ENCODE measurements around the gene MYO5B.

The MYO5B gene

GRCh38 chr18:50188652-50189051 lies 6.3 kb downstream of the MYO5B start:
- DNase-seq (ENCODE audit: low spot score), result no peak

GRCh38 chr18:50187659-50188058 lies 7.3 kb downstream of the MYO5B start:
- DNase-seq (ENCODE audit: low spot score), result no peak

GRCh38 chr18:50186385-50186784 lies 8.6 kb downstream of the MYO5B start:
- no peak for DNase-seq (ENCODE audit: low spot score)

GRCh38 chr18:50183556-50183955 lies 11.4 kb downstream of the MYO5B start:
- DNase-seq (ENCODE audit: low spot score), result no peak

GRCh38 chr18:50182511-50182910 lies 12.4 kb downstream of the MYO5B start:
- no peak for DNase-seq (ENCODE audit: low spot score)

- no peak for DNase-seq (ENCODE audit: low spot score)
These were observed 13.4 kb downstream of the MYO5B start for GRCh38 chr18:50181590-50181989.

- no peak for DNase-seq (ENCODE audit: low spot score)
These were observed 15.5 kb downstream of the MYO5B start for GRCh38 chr18:50179465-50179864.

GRCh38 chr18:50177294-50177992 lies 17.5 kb downstream of the MYO5B start:
- no peak for DNase-seq (ENCODE audit: low spot score)

- no peak for DNase-seq (ENCODE audit: low spot score)
These were observed 22.6 kb downstream of the MYO5B start for GRCh38 chr18:50172367-50172766.

- no peak for DNase-seq (ENCODE audit: low spot score)
These were observed 23.5 kb downstream of the MYO5B start for GRCh38 chr18:50171406-50171805.

- DNase-seq (ENCODE audit: low spot score), result no peak
These were observed 24.9 kb downstream of the MYO5B start for GRCh38 chr18:50170004-50170403.

- DNase-seq (ENCODE audit: low spot score), result no peak
These were observed 25.8 kb downstream of the MYO5B start for GRCh38 chr18:50169149-50169548.

GRCh38 chr18:50167966-50168365 lies 27.0 kb downstream of the MYO5B start:
- no peak for DNase-seq (ENCODE audit: low spot score)

GRCh38 chr18:50166901-50167300 lies 28.0 kb downstream of the MYO5B start:
- DNase-seq (ENCODE audit: low spot score), result no peak

GRCh38 chr18:50163505-50163904 lies 31.4 kb downstream of the MYO5B start:
- DNase-seq (ENCODE audit: low spot score), result no peak

GRCh38 chr18:50162486-50163304 lies 32.3 kb downstream of the MYO5B start:
- DNase-seq (ENCODE audit: low spot score), result no peak

GRCh38 chr18:50161597-50162205 lies 33.2 kb downstream of the MYO5B start:
- DNase-seq (ENCODE audit: low spot score), result no peak

GRCh38 chr18:50159654-50160046 lies 35.3 kb downstream of the MYO5B start:
- DNase-seq (ENCODE audit: low spot score), result no peak

- no peak for DNase-seq (ENCODE audit: low spot score)
These were observed 35.9 kb downstream of the MYO5B start for GRCh38 chr18:50158866-50159653.

- DNase-seq (ENCODE audit: low spot score), result no peak
These were observed 39.5 kb downstream of the MYO5B start for GRCh38 chr18:50155406-50155805.

GRCh38 chr18:50154420-50154819 lies 40.5 kb downstream of the MYO5B start:
- DNase-seq (ENCODE audit: low spot score), result no peak

- no peak for DNase-seq (ENCODE audit: low spot score)
These were observed 42.0 kb downstream of the MYO5B start for GRCh38 chr18:50152900-50153299.

Measured in AG20443 (cell line).